ENCODE measurements around the gene TMEM236.

Gene TMEM236

GRCh38 chr10:17789396-17789795 lies 37.4 kb downstream of the TMEM236 start:
- DNase-seq, result no peak

DNA sequence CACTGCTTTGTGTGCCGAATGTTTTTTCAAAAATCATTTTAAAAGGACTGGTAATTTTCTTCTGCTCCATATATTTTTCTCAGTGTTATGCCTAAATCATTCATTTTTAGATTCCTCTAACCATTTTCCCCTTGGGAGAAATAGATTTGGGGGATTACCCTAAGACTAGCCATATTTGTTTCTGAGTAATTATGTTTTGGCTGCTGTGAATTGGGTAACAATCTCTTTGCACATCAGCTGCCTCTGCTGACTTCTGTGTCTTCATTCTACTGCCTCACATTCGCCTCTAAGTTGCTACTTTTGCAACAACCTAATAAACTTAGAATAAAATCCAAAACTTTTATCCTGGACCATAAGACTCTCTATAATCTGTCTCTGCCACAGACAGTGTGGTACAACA lies 38.6 kb downstream of the TMEM236 start:
- no peak for DNase-seq

- DNase-seq, result no peak
Measured at GRCh38 chr10:17792991-17793390, 41.0 kb downstream of the TMEM236 start.

DNA sequence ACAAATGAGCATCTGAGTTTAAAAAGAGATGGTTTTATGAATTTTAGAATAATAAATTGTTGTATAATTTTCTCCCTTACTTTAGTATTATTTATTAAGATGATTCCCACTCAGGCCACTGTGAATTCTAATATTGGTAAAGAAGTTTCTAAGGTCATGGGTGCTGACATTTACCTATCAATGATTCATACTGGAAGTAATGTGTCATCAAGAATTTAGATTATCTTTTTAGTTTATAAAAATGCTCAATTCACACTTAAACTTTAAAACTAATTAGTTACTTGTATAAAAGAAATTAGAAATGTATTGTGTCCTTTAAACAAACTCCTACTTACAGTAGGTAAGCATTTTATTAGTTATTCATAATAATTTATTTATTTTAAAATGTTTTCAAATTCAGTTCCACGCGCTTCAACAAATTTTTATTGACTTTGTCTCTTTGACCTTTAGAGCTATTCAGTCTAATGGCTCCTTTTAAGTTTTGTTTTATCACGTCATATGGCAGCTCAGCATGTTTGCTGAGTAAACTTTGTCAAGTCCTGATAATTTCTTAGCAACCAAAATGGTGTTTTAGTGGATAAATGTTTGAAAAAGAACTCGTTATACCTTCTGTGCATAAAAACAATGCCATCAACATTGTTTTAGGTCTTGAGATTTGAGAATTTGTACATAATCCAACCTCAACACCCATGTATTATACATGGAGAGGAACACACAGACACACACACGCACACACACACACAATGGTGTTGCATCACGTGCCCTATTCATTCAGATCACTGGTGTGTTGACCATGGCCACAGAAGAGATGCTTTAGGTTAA lies 42.0 kb downstream of the TMEM236 start:
- no peak for DNase-seq

DNA sequence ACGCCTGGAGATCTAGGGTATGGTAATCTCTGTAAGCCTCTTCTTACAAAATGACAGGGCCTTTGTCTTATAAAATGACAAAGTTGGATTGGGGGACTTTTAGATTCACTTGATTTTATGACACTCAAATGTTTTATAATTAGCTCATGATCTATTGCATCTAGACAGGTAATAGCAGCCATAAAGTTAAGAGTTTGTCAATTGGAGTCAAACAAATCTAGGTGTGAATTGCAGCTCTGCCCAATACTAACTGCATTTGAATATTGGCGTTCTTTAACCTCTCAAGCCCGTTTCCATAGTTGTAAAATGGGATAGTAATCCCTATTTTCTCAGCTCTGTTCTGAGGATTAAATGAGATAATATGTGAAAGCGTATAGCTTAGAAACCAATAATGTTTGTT lies 43.1 kb downstream of the TMEM236 start:
- DNase-seq, result no peak

DNA sequence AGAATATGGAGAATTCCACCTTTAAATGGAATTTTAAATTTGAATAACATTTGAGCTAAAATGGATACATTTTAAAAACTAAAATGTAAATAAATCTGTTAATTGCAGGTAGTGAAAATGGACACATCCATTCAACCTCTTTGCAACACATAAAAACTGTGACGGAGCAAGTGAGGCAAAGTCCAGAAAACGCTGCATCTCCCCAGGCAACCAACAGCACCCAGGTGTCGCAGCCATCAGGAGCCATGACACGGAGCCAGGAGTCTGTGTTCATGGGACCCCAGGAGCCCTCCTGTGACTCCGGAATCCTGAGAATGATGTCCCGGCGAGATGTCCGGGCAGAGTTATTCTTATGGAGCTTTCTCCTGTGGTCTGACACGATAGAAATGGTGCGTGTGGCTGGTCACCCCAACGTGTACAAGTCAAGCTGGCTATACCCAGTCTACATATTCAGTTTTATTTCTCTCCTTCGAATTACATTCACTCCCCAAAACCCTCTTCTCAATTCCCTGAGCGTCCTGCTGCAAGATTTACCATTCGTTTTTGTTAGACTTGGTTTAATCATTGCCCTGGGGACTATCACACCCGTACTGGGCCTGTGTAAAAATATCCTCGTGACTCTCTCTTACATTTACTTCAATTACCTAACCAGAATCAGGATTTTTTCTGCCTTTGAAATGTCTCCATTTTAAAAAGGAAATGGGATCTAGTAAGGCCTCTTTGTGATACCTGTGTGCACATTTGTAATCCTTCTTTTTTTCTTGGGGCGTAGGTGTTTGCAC lies 44.0 kb downstream of the TMEM236 start:
- no peak for DNase-seq

GRCh38 chr10:17801507-17801906 lies 49.5 kb downstream of the TMEM236 start:
- no peak for DNase-seq

- no peak for DNase-seq
Measured at GRCh38 chr10:17802350-17802749, 50.3 kb downstream of the TMEM236 start.

GRCh38 chr10:17802976-17803375 lies 51.0 kb downstream of the TMEM236 start:
- no peak for DNase-seq

- no peak for DNase-seq
Measured at GRCh38 chr10:17805330-17805729, 53.3 kb downstream of the TMEM236 start.

DNA sequence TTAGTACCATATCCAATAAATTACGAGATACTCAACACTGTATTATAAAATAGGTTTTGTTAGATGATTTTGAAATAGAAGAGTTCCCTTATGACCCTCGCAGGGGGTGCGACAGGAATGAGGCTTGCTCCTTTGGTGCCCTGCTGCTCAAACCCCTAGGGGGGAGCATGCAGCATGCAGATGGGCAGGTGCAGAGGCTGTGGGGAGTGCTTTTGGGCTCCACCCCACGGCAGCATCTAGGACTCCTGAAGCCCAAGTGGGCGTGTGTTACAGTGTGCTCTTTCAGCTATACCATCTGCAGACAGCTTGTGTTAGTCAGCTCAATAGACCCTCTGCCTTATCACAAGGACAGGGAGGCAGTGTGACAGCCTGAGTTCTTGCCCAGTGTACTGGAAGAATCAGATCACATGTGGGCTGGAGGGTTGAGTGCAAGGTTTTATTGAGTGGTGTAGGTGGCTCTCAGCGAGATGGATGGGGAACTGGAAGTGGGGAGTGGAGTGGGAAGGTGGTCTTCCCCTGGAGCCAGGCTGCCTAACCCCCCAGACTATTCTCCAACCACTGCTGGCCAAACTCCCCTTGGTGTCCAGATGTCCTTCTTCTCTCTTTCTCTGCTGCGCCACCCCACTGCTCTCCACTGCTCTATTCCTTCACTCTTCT lies 54.0 kb downstream of the TMEM236 start:
- peak; percentile 36 for DNase-seq

DNA sequence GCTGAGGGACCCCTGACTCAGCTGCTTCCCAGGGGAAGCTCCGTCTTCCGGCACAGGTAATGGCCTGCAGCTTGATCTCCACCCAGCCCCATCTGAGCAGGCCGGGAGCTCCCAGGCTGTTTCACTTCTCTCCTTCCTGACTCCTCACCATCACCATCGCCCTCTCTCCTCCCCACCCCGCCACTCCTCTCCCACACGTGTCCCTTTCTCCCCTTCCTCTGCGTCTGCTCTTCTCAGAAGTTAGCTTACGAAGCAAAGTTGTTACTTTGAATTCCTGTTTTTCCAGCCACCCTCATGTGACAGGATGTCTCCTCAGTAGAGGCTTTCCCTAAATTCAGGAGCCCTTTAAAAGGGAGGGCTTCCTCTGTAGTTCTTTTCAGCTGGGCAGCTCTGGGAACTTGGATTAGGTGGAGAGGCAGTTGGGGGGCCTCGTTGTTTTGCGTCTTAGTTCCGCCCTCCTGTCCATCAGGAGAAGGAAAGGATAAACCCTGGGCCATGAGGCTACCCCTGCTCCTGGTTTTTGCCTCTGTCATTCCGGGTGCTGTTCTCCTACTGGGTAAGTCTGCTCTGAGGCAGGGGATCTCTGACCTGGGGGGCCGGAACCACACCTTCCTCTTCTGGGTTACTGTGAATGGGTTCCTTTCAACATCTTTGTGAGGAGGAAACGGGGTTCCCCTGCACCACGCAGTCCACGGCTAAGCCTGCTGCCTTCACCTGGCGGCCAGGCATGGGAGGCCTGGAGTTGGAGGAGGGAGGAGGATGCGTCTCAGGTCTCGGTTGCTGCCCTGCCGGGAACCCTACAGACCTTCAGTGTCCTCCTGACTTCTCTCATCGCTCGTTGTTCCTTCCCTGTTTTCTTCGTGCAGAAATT lies 57.2 kb downstream of the TMEM236 start, which contains the start of gene MRC1:
Gene MRC1 (plus strand): TSS at position 378 of the 871 bp plus-strand sequence. CDS start 118 bp downstream, at position 496.
- DNase-seq, result no peak

DNA sequence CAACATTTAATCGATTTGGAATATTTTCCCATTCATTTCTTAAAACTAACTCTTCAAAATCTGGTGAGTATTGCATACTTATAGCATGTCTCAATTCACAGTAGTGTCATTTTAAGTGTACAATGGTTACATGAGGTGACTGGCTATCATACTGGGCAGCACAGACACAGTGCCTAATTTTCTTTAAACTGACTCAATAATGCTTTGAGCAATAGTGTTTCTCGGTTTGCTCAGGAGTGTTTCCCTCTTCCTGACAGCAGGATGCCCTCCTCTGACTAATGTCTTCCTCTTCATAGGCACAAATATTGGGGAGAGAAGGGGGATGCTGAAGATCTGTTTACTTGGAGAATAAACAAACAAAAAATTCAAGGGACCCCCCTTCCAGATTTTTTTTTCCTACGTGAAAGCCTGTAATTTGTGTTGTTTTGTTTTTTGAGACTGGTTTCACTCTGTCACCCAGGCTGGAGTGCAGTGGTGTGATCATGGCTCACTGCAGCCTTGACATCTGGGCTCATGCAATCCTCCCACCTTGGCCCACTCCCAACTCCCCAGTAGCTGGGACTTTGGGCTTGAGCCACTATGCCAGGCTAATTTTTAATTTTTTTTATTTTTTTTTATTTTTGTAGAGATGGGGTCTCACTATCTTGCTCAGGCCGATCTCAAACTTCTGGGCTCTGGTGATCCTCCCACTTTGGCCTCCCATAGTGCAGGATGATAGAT lies 59.3 kb downstream of the TMEM236 start:
- no peak for DNase-seq

DNA sequence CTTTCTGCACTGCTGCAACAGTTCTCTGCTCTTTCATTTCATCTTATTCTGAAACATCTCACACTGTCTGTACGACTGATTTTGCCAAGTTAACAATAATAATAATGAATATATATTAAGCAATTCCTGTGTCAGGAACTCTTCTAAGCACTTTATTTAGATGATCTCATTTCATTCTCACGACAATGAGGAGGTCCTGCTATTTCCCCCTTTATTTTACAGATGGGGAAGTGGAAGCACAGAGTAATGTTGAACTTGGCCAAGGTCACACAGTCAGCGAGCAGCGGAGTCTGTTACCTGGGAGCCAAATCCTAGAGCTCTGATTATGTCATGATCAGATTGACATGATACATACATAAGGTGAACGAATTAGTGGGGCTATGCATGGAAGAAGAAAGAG lies 63.0 kb downstream of the TMEM236 start:
- DNase-seq, result no peak

DNA sequence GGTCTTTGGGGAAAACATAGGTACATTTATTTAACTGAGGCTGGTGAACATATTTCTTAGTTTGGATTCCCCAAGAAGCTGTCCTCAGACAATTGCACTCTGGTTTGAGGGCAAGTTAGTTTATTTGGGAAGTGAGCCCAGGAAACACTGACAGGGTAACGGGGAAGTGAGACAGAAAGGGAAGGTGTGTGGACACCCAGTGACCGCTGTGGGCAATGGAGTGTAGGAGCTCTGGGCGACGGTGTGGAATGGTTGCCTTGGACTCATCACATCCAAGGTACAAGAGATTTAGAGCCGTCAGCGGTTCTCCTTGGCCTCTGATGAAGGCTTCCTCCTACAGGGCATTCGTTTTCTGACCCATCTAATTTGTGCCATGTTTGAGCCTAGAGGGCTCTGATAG lies 64.2 kb downstream of the TMEM236 start:
- no peak for DNase-seq

DNA sequence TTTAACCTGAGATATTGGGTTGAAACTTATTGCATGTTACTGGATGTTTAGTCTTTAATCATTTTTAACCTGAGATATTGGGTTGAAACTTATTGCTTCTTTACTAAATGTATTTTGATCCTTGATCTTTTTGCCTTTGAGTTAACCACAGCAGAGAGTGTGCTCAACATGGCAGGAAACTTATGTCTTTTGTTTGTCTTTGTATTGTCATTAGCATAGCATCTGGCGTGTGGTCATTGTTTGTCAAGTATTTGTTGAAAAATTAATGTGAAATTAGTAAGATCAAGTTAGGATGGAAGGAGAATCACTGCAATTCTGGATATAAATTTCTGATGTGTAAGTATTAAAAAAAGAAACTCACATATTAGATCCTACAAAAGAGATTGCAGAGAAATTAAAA lies 65.3 kb downstream of the TMEM236 start:
- DNase-seq, result no peak

DNA sequence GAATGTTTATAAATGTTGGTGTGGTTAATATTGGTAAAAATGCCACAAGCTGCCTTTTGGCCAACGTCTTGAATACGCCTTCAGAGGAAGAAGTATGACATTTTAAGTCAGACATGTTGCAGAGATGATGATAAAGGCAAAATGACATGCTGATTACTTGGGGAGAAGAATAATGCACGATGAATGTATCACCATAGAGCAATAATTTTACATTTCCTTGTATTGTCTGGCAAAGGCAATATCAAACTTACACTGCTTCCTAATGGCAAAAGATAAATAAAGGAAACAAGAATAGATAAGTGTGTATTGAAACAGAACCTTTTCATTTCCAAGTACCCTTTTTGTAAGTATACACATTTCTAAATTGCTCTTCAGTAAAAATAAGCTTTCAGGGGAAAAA lies 65.8 kb downstream of the TMEM236 start:
- DNase-seq, result no peak

- DNase-seq, result no peak
Measured at GRCh38 chr10:17819836-17820235, 67.8 kb downstream of the TMEM236 start.

- DNase-seq, result no peak
Measured at GRCh38 chr10:17820943-17821342, 68.9 kb downstream of the TMEM236 start.

DNA sequence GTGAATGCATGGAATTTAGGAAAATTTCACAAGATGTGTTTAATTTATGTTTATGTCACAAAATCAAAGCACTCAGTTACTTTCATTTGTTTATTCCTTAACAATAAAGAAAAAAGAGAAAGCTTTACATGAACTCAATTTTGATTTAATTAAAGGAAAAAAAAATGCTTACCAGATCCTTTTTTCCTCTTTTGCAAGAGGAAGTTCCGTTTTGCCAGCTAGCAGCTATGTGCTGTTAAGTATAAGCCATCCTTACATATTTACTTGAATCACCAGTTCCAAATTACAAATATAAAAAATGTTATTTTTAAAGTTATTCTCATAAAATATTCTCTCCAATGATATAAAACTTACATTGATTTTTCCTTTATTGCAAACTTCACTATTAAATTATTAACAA lies 69.9 kb downstream of the TMEM236 start:
- DNase-seq, result no peak

- no peak for DNase-seq
Measured at GRCh38 chr10:17831341-17831740, 79.3 kb downstream of the TMEM236 start.

GRCh38 chr10:17831896-17832295 lies 79.9 kb downstream of the TMEM236 start:
- DNase-seq, result no peak

Measured in activated CD4-positive, alpha-beta T cell treated with anti-CD3 and anti-CD28 coated beads, Interleukin-2, Interleukin-6, amounts not matched to agents 100 ng/mL and 50 ng/mL, durations not matched to agents 16 hours and 8 hours (primary cell).